Activated CD8-positive, alpha-beta T cell treated with anti-CD3 and anti-CD28 coated beads for 36 hours (primary cell): ENCODE data around the gene SLIT3. TPM values are rescaled to one million over a fixed set of nuclear protein-coding genes. Genes with fewer than 3 reads are reported as not detected.

ENCODE experiments used
- ATAC-seq: fragments of 200-7000 bp; cut with Tn5 transposase; one replicate; pipeline ENCODE4 v1.10.0; 2021; ENCODE audit warnings: mild to moderate bottlenecking, moderate library complexity
- CTCF ChIA-PET: fragments of 350-600 bp; sonication (Branson Sonifier 250); formaldehyde crosslinking; loops from one replicate; lab custom pipeline; 2021; ENCODE audit warnings: antibody characterized with exemption; lab: Charles Lee
- POLR2A ChIA-PET: fragments of 350-600 bp; sonication (Branson Sonifier 250); formaldehyde crosslinking; loops from one replicate; lab custom pipeline; 2021; ENCODE audit warnings: antibody characterized with exemption; lab: Charles Lee
- DNase-seq: peaks from one replicate; pipeline ENCODE4 v3.0.0-alpha.2; 2020
- H3K27ac Mint-ChIP-seq: one replicate; pipeline ENCODE4 v1.8.0; 2021; ENCODE audit warnings: mild to moderate bottlenecking, mixed read lengths
- H3K27me3 Mint-ChIP-seq: one replicate; pipeline ENCODE4 v1.8.0; 2021; ENCODE audit warnings: mixed read lengths
- H3K36me3 Mint-ChIP-seq: one replicate; pipeline ENCODE4 v1.8.0; 2021; ENCODE audit warnings: low read depth, mixed read lengths
- H3K4me1 Mint-ChIP-seq: one replicate; pipeline ENCODE4 v1.8.0; 2021; ENCODE audit warnings: low read depth, mixed read lengths
- H3K4me3 Mint-ChIP-seq: one replicate; pipeline ENCODE4 v1.8.0; 2021; ENCODE audit warnings: mild to moderate bottlenecking, moderate library complexity, mixed read lengths
- H3K9me3 Mint-ChIP-seq: one replicate; pipeline ENCODE4 v1.8.0; 2021; ENCODE audit warnings: mixed read lengths
- CTCF ChIP-seq: fragments of 200-600 bp; IDR thresholded peaks from one replicate; pipeline ENCODE4 v1.8.0; 2022; ENCODE audit warnings: antibody characterized with exemption, mild to moderate bottlenecking
- intact Hi-C: fragments of 100-400 bp; cut with micrococcal nuclease; formaldehyde crosslinking; loops from one replicate; pipeline ENCODE4 v1.10.0; 2022
- total RNA-seq, 2 experiments: library from RNA; stranded (reverse); gene quantifications; one replicate each; pipeline ENCODE4 v1.2.3, GENCODE V29; 2021

SLIT3 gene
- total RNA-seq, 2 experiments from 2014 or later, result 0.69 to 0.74 TPM

DNA sequence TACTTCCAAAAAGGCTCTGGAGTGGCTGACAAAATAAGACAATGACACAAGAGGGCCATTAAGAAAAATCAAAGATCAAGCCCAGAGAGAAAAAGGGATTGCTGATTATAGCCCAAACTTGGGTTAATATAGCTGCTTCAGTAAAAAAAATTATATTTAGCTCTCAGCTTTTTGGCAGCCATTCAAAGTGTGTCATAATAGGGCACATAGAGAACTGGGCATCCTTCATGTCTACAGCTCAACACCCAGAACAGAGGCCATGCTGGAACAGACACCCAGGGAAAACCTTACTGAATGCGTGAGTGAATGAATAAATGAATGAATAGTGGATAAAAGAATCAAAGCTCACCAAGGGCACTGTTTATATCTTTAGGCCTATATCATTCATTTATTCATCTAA, 110.1 kb downstream of the SLIT3 start:
- no peak for DNase-seq
- intact Hi-C loops, result no loop called here
- no peak overlapping the region for H3K27ac Mint-ChIP-seq
- no peak overlapping the region for H3K4me3 Mint-ChIP-seq
- no peaks in the 10 kb centered on the region for H3K9me3 Mint-ChIP-seq
- ATAC-seq, result no peak
- TF ChIP-seq CTCF, result no peak
- H3K4me1 Mint-ChIP-seq, result no peaks in the 10 kb centered on the region
- CTCF ChIA-PET, result no interaction called here
- no peaks in the 10 kb centered on the region for H3K36me3 Mint-ChIP-seq
- H3K27me3 Mint-ChIP-seq, result no peaks in the 10 kb centered on the region
- POLR2A ChIA-PET, result no interaction called here

- ATAC-seq (no peak), DNase-seq (no peak)
- ChIA-PET CTCF (no interaction called here), POLR2A (no interaction called here)
- Mint-ChIP-seq H3K36me3 (no peaks in the 10 kb centered on the region), H3K4me1 (no peaks in the 10 kb centered on the region), H3K4me3 (no peak overlapping the region), H3K27me3 (no peaks in the 10 kb centered on the region), H3K9me3 (no peaks in the 10 kb centered on the region), H3K27ac (no peak overlapping the region)
- TF ChIP-seq CTCF, result no peak
- intact Hi-C loops, result no loop called here
Observed at GRCh38 chr5:169185626-169186025, 115.3 kb downstream of the SLIT3 start.

- CTCF ChIA-PET, result no interaction called here
- intact Hi-C loops, result no loop called here
- Mint-ChIP-seq H3K4me3 (no peak overlapping the region), H3K9me3 (no peaks in the 10 kb centered on the region), H3K27ac (no peak overlapping the region), H3K27me3 (no peaks in the 10 kb centered on the region), H3K4me1 (no peaks in the 10 kb centered on the region), H3K36me3 (no peaks in the 10 kb centered on the region)
- TF ChIP-seq CTCF, result no peak
- POLR2A ChIA-PET, result no interaction called here
- ATAC-seq (no peak), DNase-seq (no peak)
Observed at GRCh38 chr5:169183576-169183975, 117.4 kb downstream of the SLIT3 start.

- ATAC-seq (no peak), DNase-seq (no peak)
- Mint-ChIP-seq H3K4me1 (no peaks in the 10 kb centered on the region), H3K9me3 (no peaks in the 10 kb centered on the region), H3K27me3 (no peaks in the 10 kb centered on the region), H3K4me3 (no peak overlapping the region), H3K27ac (no peak overlapping the region), H3K36me3 (no peaks in the 10 kb centered on the region)
- POLR2A ChIA-PET, result no interaction called here
- TF ChIP-seq CTCF, result no peak
- CTCF ChIA-PET, result no interaction called here
- intact Hi-C loops, result no loop called here
Observed at GRCh38 chr5:169182797-169183196, 118.1 kb downstream of the SLIT3 start.

GRCh38 chr5:169181814-169182213, 119.1 kb downstream of the SLIT3 start:
- no peak overlapping the region for H3K4me3 Mint-ChIP-seq
- ATAC-seq (no peak), DNase-seq (no peak)
- H3K36me3 Mint-ChIP-seq, result no peaks in the 10 kb centered on the region
- no peaks in the 10 kb centered on the region for H3K4me1 Mint-ChIP-seq
- intact Hi-C loops, result no loop called here
- TF ChIP-seq CTCF, result no peak
- no peak overlapping the region for H3K27ac Mint-ChIP-seq
- no peaks in the 10 kb centered on the region for H3K9me3 Mint-ChIP-seq
- ChIA-PET CTCF (no interaction called here), POLR2A (no interaction called here)
- H3K27me3 Mint-ChIP-seq, result no peaks in the 10 kb centered on the region
